ENCODE measurements around the gene TRAPPC1. TPM values are rescaled to one million over a fixed set of nuclear protein-coding genes. Genes with fewer than 3 reads are reported as not detected.
A peak's percentile ranks its signal among the peaks of the same experiment; 100 is the strongest.

TRAPPC1 gene
- total RNA-seq, 1 donor from 2014 or later = 129 TPM

DNA sequence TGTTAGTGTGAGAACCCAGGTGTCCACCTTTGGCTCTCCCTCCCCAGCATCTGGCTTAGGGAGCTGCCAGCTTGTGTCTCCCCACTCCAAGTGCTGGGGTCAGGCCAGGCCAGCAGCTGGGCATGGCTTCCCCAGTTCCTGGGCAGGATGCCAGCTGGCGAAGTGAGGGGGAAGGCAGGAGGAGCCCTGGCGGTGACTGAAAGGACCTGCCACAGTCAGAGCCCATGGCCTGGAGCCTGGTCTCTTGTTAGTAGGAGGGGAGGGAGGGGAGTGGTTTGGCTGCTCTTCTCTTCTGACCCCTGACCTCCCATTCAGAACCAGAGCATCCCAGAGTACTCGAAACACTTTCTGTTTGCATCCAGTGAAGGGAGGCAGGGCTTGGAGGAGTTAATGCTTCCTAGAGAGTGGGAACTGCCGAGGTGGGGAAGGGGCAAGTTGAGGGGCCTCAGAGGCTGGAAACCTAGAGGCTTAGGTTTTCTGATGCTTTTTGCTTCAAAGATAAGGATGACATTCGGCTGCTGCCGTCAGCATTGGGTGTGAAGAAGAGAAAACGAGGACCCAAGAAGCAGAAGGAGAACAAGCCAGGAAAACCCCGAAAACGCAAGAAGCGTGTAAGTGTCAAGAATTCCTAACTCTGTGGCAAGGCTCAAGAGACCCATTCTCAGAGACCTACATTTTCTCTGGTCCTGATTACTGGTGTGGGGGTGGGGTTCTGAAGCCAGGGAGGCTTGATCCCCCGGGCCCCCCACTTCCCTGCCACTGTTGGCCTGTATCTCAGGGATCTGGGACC lies 42.4 kb downstream of the TRAPPC1 start:
- Mint-ChIP-seq H3K36me3 (ENCODE audit: low read depth) (peaks cover 37% of the 10 kb centered on the region), H3K27ac (peak overlapping the region; percentile 41), H3K4me3 (no peak overlapping the region), H3K27me3 (no peaks in the 10 kb centered on the region), H3K9me3 (no peaks in the 10 kb centered on the region), H3K4me1 (peaks cover 5% of the 10 kb centered on the region)
- TF ChIP-seq, protein P1, sequence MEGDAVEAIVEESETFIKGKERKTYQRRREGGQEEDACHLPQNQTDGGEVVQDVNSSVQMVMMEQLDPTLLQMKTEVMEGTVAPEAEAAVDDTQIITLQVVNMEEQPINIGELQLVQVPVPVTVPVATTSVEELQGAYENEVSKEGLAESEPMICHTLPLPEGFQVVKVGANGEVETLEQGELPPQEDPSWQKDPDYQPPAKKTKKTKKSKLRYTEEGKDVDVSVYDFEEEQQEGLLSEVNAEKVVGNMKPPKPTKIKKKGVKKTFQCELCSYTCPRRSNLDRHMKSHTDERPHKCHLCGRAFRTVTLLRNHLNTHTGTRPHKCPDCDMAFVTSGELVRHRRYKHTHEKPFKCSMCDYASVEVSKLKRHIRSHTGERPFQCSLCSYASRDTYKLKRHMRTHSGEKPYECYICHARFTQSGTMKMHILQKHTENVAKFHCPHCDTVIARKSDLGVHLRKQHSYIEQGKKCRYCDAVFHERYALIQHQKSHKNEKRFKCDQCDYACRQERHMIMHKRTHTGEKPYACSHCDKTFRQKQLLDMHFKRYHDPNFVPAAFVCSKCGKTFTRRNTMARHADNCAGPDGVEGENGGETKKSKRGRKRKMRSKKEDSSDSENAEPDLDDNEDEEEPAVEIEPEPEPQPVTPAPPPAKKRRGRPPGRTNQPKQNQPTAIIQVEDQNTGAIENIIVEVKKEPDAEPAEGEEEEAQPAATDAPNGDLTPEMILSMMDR (IDR thresholded peaks at IDR 0.05) = no peak
- ChIA-PET CTCF (no interaction called here), POLR2A (interaction anchor here (1.9 kb wide), 1 partner anchor 47 kb away, joined by 6 read pairs; no protein-coding TSS in a partner anchor)
- DNase-seq (no peak), ATAC-seq (ENCODE audit: low read depth) (no peak)
- intact Hi-C loops (cut with micrococcal nuclease) = no loop called here

DNA sequence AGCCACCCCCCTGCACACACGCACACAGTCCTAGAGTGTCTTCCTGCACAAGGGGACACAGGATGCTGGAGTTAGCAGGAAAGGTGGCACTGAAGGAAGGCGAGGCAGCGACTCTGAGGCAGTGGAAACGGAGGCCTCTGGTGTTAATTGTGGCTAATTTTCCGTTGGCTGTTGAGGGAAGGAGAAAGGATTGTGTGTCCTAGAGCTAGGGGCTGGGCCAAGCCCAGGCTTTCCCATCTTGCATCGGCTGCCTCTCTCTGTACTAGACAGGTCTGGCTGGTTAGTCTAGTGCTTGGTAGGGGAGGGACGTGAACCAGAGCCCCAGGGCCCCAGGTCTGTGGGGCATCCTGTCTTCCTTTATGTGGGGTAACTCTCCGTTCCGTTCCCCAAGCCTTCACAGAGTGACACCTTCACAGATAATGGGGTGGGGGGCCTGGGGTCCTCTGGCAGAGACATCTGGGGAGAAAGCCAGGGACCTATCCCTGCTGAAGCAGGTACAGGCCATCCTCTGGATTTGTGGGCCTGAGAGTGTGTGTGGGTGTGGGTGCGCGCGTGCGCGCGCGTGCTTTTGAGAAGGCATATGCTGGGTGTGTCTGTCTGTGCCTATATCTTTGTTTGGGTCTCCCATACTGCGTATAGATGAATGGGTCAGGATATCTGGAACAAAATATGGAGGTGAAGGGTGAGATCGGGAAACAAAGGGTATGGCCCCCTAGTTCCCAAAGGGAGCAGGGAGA lies 43.4 kb downstream of the TRAPPC1 start, which contains the start of gene CHD3:
Gene CHD3 (plus strand): TSS at position 606 of the 737 bp plus-strand sequence. CDS start 212 bp downstream, outside the sequence.
- TF ChIP-seq, protein P1 (IDR thresholded peaks at IDR 0.05) = no peak
- Mint-ChIP-seq H3K9me3 (no peaks in the 10 kb centered on the region), H3K4me3 (no peak within 1 kb of the TSS), H3K36me3 (ENCODE audit: low read depth) (peaks cover 27% of the 10 kb centered on the region), H3K27ac (peak within 1 kb of the TSS; percentile 41), H3K4me1 (peaks cover 8% of the 10 kb centered on the region), H3K27me3 (no peaks in the 10 kb centered on the region)
- ChIA-PET CTCF (no interaction called here), POLR2A (interaction anchor here (1.9 kb wide), 1 partner anchor 46 kb away, joined by 6 read pairs; no protein-coding TSS in a partner anchor)
- intact Hi-C loops (cut with micrococcal nuclease) = no loop called here
- ATAC-seq (ENCODE audit: low read depth) (no peak), DNase-seq (no peak)

DNA sequence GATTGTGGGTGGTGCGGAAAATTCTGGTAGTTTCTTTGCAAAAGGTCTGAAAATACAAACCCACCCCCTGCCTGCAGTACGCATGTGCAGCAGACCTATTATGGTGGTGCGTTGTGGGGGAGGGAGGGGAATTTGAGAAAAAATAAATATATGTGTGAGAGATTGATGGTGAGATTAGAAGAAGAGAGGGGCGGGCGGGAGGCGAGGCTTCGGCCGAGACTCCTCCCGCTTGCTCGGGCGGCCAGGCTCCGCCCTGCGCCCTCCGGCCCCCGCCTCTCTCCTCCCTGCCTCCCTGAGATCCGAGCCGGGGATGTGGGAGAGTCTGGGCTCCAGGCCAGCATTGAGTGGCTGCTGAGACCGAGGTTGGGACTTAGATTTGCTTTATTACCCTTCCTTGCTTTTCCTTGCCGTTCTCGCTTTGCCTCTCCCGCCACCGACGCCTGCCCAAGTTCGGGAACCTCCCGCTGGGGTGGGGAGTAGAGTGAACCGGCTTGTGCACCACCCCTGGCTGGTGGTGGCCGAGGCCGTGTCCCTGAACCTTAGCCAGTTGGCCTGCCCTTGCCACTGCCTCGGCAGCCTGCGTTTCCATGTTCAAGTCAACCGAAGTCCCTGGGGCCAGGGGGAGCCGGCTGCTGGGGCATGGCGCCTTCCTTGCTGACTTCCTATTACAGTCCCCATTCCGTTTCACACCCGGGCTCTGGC lies 44.1 kb downstream of the TRAPPC1 start:
- intact Hi-C loops (cut with micrococcal nuclease) = loop anchor here (1.0 to 2.0 kb wide), 5 partner anchors 25 to 201 kb away; partner anchors contain the start of genes CNTROB, KDM6B and TP53

DNA sequence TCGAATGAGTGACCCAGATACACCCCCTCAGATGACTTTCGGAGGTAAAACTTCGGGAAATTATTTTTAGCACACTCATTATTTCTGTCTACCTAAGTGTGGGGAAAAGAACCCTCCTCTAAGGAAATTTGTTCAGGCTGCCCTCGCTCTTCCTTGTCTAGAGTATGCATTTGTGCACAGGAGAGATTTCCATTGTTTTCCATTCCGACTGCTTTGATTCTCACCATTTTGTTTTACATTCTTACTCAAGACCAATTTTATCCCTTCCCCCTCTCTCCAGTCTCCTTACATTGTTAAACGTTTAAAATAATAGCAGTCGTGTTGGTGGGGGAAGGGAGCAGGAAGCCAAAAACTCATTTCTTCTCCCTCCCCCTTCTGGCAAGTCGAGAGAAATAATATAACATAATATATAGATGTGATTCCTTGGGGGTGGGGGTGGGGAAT lies 44.7 kb downstream of the TRAPPC1 start:
- Mint-ChIP-seq H3K9me3 (no peaks in the 10 kb centered on the region), H3K27me3 (no peaks in the 10 kb centered on the region), H3K27ac (no peak overlapping the region), H3K4me3 (no peak overlapping the region), H3K4me1 (peaks cover 8% of the 10 kb centered on the region), H3K36me3 (ENCODE audit: low read depth) (peaks cover 22% of the 10 kb centered on the region)
- TF ChIP-seq, protein P1 (IDR thresholded peaks at IDR 0.05) = no peak
- no peak for ATAC-seq (ENCODE audit: low read depth)
- POLR2A ChIA-PET = interaction anchor here (1.1 kb wide), 1 partner anchor 44 kb away, joined by 4 read pairs; no protein-coding TSS in a partner anchor
- CTCF ChIA-PET = interaction anchor here (1.3 kb wide), 1 partner anchor 22 kb away, joined by 3 read pairs; no protein-coding TSS in a partner anchor
- no peak for DNase-seq
- intact Hi-C loops (cut with micrococcal nuclease) = loop anchor here (1.0 to 2.0 kb wide), 5 partner anchors 25 to 200 kb away; partner anchors contain the start of genes CNTROB, KDM6B and TP53

More for the DNA sequence above, 44.1 kb downstream of the TRAPPC1 start:
- Mint-ChIP-seq H3K4me1 (peaks cover 8% of the 10 kb centered on the region), H3K4me3 (no peak overlapping the region), H3K36me3 (ENCODE audit: low read depth) (peaks cover 24% of the 10 kb centered on the region), H3K9me3 (no peaks in the 10 kb centered on the region), H3K27me3 (no peaks in the 10 kb centered on the region), H3K27ac (no peak overlapping the region)
- ChIA-PET CTCF (no interaction called here), POLR2A (interaction anchor here (1.9 kb wide), 1 partner anchor 46 kb away, joined by 6 read pairs; no protein-coding TSS in a partner anchor)
- peak; percentile 60 for DNase-seq
- peak; percentile 76 for ATAC-seq (ENCODE audit: low read depth)
- TF ChIP-seq, protein P1 (IDR thresholded peaks at IDR 0.05) = no peak

Data from activated B cell treated with CpG ODN at 0.5 μM for 24 hours (primary cell).